AG09319 (cell line): Measurements from ENCODE around the gene GJB6.
"Not testable (repeated sequence)": the region's sequence is repeated elsewhere in the genome, so short reads cannot be mapped to it uniquely, and the experiment has no call there.

Experiments used
- DNase-seq: peaks from one replicate; pipeline ENCODE4 v3.0.0-alpha.2; 2010; ENCODE audit warnings: low read depth; ENCODE audit errors: extremely low read depth
- TF ChIP-seq, protein P1 (sequence below): IDR thresholded peaks from 2 replicates; pipeline ENCODE4 v1.5.1; 2011; ENCODE audit warnings: low read depth, mild to moderate bottlenecking, inconsistent platforms, low read length, moderate library complexity

Gene GJB6

GRCh38 chr13:20231839-20232555 is at the start of gene GJB6:
Gene GJB6 (minus strand): TSS chr13:20232319. CDS start chr13:20223480, 8,839 bp downstream.
- TF ChIP-seq, protein P1, sequence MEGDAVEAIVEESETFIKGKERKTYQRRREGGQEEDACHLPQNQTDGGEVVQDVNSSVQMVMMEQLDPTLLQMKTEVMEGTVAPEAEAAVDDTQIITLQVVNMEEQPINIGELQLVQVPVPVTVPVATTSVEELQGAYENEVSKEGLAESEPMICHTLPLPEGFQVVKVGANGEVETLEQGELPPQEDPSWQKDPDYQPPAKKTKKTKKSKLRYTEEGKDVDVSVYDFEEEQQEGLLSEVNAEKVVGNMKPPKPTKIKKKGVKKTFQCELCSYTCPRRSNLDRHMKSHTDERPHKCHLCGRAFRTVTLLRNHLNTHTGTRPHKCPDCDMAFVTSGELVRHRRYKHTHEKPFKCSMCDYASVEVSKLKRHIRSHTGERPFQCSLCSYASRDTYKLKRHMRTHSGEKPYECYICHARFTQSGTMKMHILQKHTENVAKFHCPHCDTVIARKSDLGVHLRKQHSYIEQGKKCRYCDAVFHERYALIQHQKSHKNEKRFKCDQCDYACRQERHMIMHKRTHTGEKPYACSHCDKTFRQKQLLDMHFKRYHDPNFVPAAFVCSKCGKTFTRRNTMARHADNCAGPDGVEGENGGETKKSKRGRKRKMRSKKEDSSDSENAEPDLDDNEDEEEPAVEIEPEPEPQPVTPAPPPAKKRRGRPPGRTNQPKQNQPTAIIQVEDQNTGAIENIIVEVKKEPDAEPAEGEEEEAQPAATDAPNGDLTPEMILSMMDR, result no peak
- no peak for DNase-seq

GRCh38 chr13:20276901-20277300 is 44.8 kb upstream of the GJB6 start:
- DNase-seq, result not testable (repeated sequence)

DNA sequence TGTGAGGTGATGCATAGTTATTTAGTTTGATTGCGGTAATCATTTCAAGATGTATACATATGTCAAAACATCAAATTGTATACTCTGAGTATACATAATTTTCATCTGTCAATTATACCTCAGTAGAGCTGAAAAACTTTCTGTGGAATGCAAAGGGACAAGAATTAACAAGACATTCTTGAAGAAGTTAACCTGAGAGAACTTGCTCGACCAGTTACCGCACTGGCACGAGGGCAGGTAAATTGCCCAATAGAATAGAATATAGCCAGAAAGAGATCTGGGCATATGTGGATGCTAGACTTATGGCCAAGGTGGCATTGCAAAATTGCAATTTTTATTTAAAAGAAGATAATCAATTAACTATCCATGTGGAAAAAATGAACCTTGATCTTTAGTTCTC is 42.3 kb upstream of the GJB6 start:
- TF ChIP-seq, protein P1, result no peak
- no peak for DNase-seq

DNA sequence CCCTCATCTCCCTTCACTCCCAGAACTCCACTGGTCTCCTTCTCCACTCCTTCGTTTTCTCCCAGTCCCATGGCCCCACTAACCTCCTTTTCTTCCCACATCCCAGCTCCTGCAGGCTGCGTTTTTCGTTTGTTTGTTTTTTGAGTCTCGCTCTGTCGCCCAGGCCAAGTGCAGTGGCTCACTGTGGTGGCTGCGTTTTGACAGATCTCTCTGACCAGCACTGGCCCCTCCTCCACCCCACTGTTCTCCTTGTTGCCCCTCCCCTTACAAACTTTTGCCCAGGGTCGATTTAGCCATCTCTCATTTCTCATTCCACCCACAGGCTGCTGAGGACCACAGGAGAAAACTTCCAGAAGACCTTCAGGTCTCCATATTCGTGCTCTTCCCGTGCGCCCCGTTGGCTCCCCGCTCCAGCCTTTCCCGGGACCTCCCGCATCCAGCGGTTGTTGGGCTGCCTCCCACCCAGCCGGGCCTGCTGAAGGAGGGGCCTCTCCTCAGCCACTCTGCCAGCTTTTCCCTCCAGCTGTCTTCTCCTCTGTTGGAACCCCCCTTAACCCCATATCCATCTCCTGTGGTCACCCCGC is 40.6 kb upstream of the GJB6 start:
- no peak for DNase-seq
- TF ChIP-seq, protein P1, result no peak

GRCh38 chr13:20272104-20272503 is 40.0 kb upstream of the GJB6 start:
- no peak for DNase-seq
- TF ChIP-seq, protein P1, result no peak

DNA sequence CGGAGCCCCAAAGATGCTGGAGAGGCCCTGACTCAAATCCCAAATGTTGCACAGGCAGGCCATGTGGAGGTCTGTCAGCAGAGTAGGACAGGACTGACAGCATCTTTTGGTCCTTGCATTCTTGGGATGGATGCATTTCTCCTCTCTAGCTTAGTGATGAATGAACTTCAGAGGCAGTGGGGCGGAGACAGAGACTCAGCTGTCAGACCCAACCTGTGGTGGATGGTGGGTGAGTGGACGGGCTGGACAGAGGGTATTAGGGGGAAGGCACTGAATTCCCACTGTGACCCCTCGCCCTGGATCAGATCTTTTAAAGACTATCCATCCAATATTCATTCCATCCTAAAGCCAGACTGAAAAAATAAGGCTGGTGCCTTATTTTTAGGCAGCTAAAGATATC is 39.3 kb upstream of the GJB6 start:
- no peak for DNase-seq
- TF ChIP-seq, protein P1, result no peak

GRCh38 chr13:20270163-20270865 is 38.2 kb upstream of the GJB6 start:
- TF ChIP-seq, protein P1, result no peak
- no peak for DNase-seq
